Endothelial cell of umbilical vein (primary cell): ENCODE measurements around the gene NLRP5.

ENCODE experiments used
- CTCF ChIP-seq, 2 donors: IDR thresholded peaks; 1 replicate in 1 of 2; 2 replicates in 1 of 2; pipeline ENCODE4 v1.5.1; 2011; ENCODE audit warnings: low read length in 2 of 2, mild to moderate bottlenecking in 2 of 2, moderate library complexity in 2 of 2, control low read depth in 1 of 2, inconsistent platforms in 1 of 2, low read depth in 1 of 2; ENCODE audit not compliant: insufficient read depth in 1 of 2; ENCODE audit errors: extremely low read depth in 1 of 2
- EZH2 ChIP-seq: IDR thresholded peaks from 2 replicates; pipeline ENCODE4 v1.6.1; 2012; ENCODE audit warnings: borderline replicate concordance, low read depth, mild to moderate bottlenecking, moderate library complexity, low read length, inconsistent platforms; ENCODE audit not compliant: severe bottlenecking
- FOS ChIP-seq: IDR thresholded peaks from 2 replicates; pipeline ENCODE4 v1.6.1; 2011; ENCODE audit warnings: mild to moderate bottlenecking, low read length, moderate library complexity, borderline replicate concordance; ENCODE audit not compliant: insufficient read depth
- GATA2 ChIP-seq: IDR thresholded peaks from 2 replicates; pipeline ENCODE4 v1.7.0; 2011; ENCODE audit warnings: low read depth, mild to moderate bottlenecking, moderate library complexity, mixed read lengths, low read length; ENCODE audit not compliant: insufficient read length, insufficient read depth
- JUN ChIP-seq: IDR thresholded peaks from 2 replicates; pipeline ENCODE4 v1.6.1; 2011; ENCODE audit warnings: borderline replicate concordance, low read depth; ENCODE audit not compliant: insufficient read length, insufficient read depth
- MAX ChIP-seq: IDR thresholded peaks from 2 replicates; pipeline ENCODE4 v1.6.1; 2011; ENCODE audit not compliant: insufficient read depth, insufficient read length
- MYC ChIP-seq: IDR thresholded peaks from one replicate; pipeline ENCODE4 v1.6.1; 2011; ENCODE audit warnings: mild to moderate bottlenecking, low read depth, low read length
- POLR2A ChIP-seq: IDR thresholded peaks from 2 replicates; pipeline ENCODE4 v1.6.1; 2012; ENCODE audit warnings: low read depth, mild to moderate bottlenecking, control low read depth, low read length
- POLR2AphosphoS5 ChIP-seq: IDR thresholded peaks from 2 replicates; pipeline ENCODE4 v1.6.1; 2012; ENCODE audit warnings: low read depth, mild to moderate bottlenecking, control low read depth, low read length, moderate library complexity; ENCODE audit not compliant: insufficient read depth

- TF ChIP-seq CTCF (IDR thresholded peaks at IDR 0.05; ENCODE audit: extremely low read depth in 1 of 2, insufficient read depth in 1 of 2, low read depth in 1 of 2, low read length in 2 of 2) (no peak), JUN (no peak), POLR2AphosphoS5 (no peak), EZH2 (no peak), POLR2A (no peak), FOS (no peak), MAX (no peak), MYC (no peak), GATA2 (no peak)
Measured at GRCh38 chr19:55958356-55958755, 28.2 kb upstream of the NLRP5 start.
